Stomach (tissue), 9 donors: Measurements from ENCODE around the gene ST6GALNAC3. TPM values are rescaled to one million over a fixed set of nuclear protein-coding genes. Genes with fewer than 3 reads are reported as not detected.

Experiments
- DNase-seq, 2 donors: peaks; one replicate each; pipeline versions ENCODE4 v3.0.0 to v3.0.0-alpha.2; 2013 to 2019
- H3K27ac ChIP-seq, 5 donors: fragments of 200-600 bp in 4 of 5; sonication (generic) in 4 of 5; one replicate each; pipeline ENCODE4 v1.5.1; 2013 to 2019; ENCODE audit warnings: mild to moderate bottlenecking in 1 of 5, moderate library complexity in 1 of 5
- H3K27me3 ChIP-seq, 3 donors: fragments of 200-600 bp; sonication (generic); one replicate each; pipeline ENCODE4 v1.5.1; 2017 to 2019; ENCODE audit warnings: mixed run types in 1 of 3
- H3K36me3 ChIP-seq, 4 donors: fragments of 200-600 bp; sonication (generic); 1 replicate in 3 of 4; 2 replicates in 1 of 4; pipeline ENCODE4 v1.5.1; 2016 to 2019
- H3K4me1 ChIP-seq, 4 donors: fragments of 200-600 bp; sonication (generic); one replicate each; pipeline ENCODE4 v1.5.1; 2016 to 2019
- H3K4me3 ChIP-seq, 4 donors: fragments of 200-600 bp; sonication (generic) in 3 of 4; one replicate each; pipeline ENCODE4 v1.5.1; 2016 to 2019; ENCODE audit warnings: mild to moderate bottlenecking in 1 of 4
- H3K9me3 ChIP-seq, 4 donors: fragments of 200-600 bp; sonication (generic); one replicate each; pipeline ENCODE4 v1.5.1; 2016 to 2019
- CTCF ChIP-seq, 7 experiments: fragments of 450-650 bp in 4 of 7; fragments of 200-600 bp in 3 of 7; sonication (generic) in 3 of 7; IDR thresholded peaks; one replicate each; pipeline ENCODE4 v1.5.1; 2016 to 2019; ENCODE audit warnings: antibody characterized with exemption in 7 of 7, control low read depth in 2 of 7, mild to moderate bottlenecking in 1 of 7
- EP300 ChIP-seq: sonication (generic); formaldehyde crosslinking; IDR thresholded peaks from one replicate; pipeline ENCODE4 v1.6.1; 2017; ENCODE audit warnings: antibody characterized with exemption
- POLR2A ChIP-seq, 4 donors: fragments of 450-650 bp; IDR thresholded peaks; one replicate each; pipeline ENCODE4 v1.6.1; 2016; ENCODE audit warnings: antibody characterized with exemption in 4 of 4, control low read depth in 2 of 4, mild to moderate bottlenecking in 1 of 4, moderate library complexity in 1 of 4
- POLR2AphosphoS5 ChIP-seq, 3 donors: sonication (generic); formaldehyde crosslinking; IDR thresholded peaks; one replicate each; pipeline ENCODE4 v1.6.1; 2016; ENCODE audit warnings: antibody characterized with exemption in 3 of 3
- WGBS, 5 donors: extraction: QIAGEN DNeasy Blood & Tissue Kit in 3 of 5; methylation state at CpG; one replicate each; pipeline versions ENCODE4 v1.1.5 to v1.1.7; 2013 to 2018; 5-methylcytosine and 5-hydroxymethylcytosine counted together
- intact Hi-C: fragments of 100-400 bp; cut with DNase I; formaldehyde crosslinking; loops from one replicate; pipeline ENCODE4 v1.15.1; 2023; ENCODE audit warnings: low total_unique reads
- polyA plus RNA-seq, 3 donors: library from polyadenylated mRNA; stranded (reverse); fragments of 200-250 nt; gene quantifications; one replicate each; pipeline ENCODE4 v1.2.3, GENCODE V29; 2013
- total RNA-seq, 5 donors: library from RNA; depleted of rRNA; stranded (reverse); fragments of >200 nt; gene quantifications; one replicate each; pipeline versions ENCODE4 v1.1.0 to v1.2.3, GENCODE V29; 2014 to 2016
- donor health status: healthy with polysubstance abuse.
- donor health status: Bipolar disorder and iron deficiency.
- donor health status: healthy.

ST6GALNAC3 gene
- total and polyA plus RNA-seq, 8 donors = under 0.01 to 21.7 (median 1.2) TPM; not detected in 1

GRCh38 chr1:76209648-76210047 is 135.1 kb downstream of the ST6GALNAC3 start:
- intact Hi-C loops = no loop called here
- TF ChIP-seq POLR2A (IDR thresholded peaks at IDR 0.05) (no peak), POLR2AphosphoS5 (IDR thresholded peaks at IDR 0.05) (no peak), CTCF (IDR thresholded peaks at IDR 0.05) (no peak), EP300 (no peak)
- DNase-seq = no peak
- no peak overlapping the region for H3K4me3 ChIP-seq
- H3K36me3 ChIP-seq = no peaks in the 10 kb centered on the region
- no peaks in the 10 kb centered on the region for H3K9me3 ChIP-seq
- no peaks in the 10 kb centered on the region for H3K27me3 ChIP-seq
- no peaks in the 10 kb centered on the region for H3K4me1 ChIP-seq
- WGBS, 5 donors = 31 to 47% (median 44%) methylated on average over 3 of the region's 3 CpGs
- H3K27ac ChIP-seq = no peak overlapping the region

- H3K9me3 ChIP-seq = no peaks in the 10 kb centered on the region
- no peaks in the 10 kb centered on the region for H3K36me3 ChIP-seq
- H3K4me1 ChIP-seq = no peaks in the 10 kb centered on the region
- H3K27ac ChIP-seq = no peak overlapping the region
- DNase-seq = no peak
- TF ChIP-seq POLR2AphosphoS5 (IDR thresholded peaks at IDR 0.05) (no peak), EP300 (no peak), CTCF (IDR thresholded peaks at IDR 0.05) (no peak), POLR2A (IDR thresholded peaks at IDR 0.05) (no peak)
- H3K4me3 ChIP-seq = no peak overlapping the region
- intact Hi-C loops = no loop called here
- no peaks in the 10 kb centered on the region for H3K27me3 ChIP-seq
Observed at GRCh38 chr1:76210160-76210559, 135.6 kb downstream of the ST6GALNAC3 start.

GRCh38 chr1:76218888-76219287 is 144.3 kb downstream of the ST6GALNAC3 start:
- DNase-seq = no peak
- Histone ChIP-seq H3K27me3 (no peaks in the 10 kb centered on the region), H3K36me3 (no peaks in the 10 kb centered on the region), H3K4me1 (no peaks in the 10 kb centered on the region), H3K9me3 (no peaks in the 10 kb centered on the region), H3K27ac (no peak overlapping the region), H3K4me3 (no peak overlapping the region)
- TF ChIP-seq CTCF (IDR thresholded peaks at IDR 0.05) (no peak), POLR2A (IDR thresholded peaks at IDR 0.05) (no peak), POLR2AphosphoS5 (IDR thresholded peaks at IDR 0.05) (no peak), EP300 (no peak)
- intact Hi-C loops = no loop called here
- 91 to 97% (median 95%) methylated on average over 2 of the region's 2 CpGs for WGBS, 5 donors

GRCh38 chr1:76219366-76219818 is 144.8 kb downstream of the ST6GALNAC3 start:
- DNase-seq = no peak
- TF ChIP-seq POLR2AphosphoS5 (IDR thresholded peaks at IDR 0.05) (no peak), CTCF (IDR thresholded peaks at IDR 0.05) (no peak), EP300 (no peak), POLR2A (IDR thresholded peaks at IDR 0.05) (no peak)
- H3K36me3 ChIP-seq = no peaks in the 10 kb centered on the region
- intact Hi-C loops = no loop called here
- H3K27me3 ChIP-seq = no peaks in the 10 kb centered on the region
- no peaks in the 10 kb centered on the region for H3K9me3 ChIP-seq
- no peak overlapping the region for H3K4me3 ChIP-seq
- no peaks in the 10 kb centered on the region for H3K4me1 ChIP-seq
- 88 to 96% (median 91%) methylated on average over 3 of the region's 3 CpGs for WGBS, 5 donors
- H3K27ac ChIP-seq = no peak overlapping the region
